NOMO-1 treated with DMSO at 0.1 percent for 48 hours (cell line): ENCODE data around the gene ARAP2.
A peak's percentile ranks its signal among the peaks of the same experiment; 100 is the strongest.

Experiments
- DNase-seq: peaks from one replicate; lab custom pipeline; 2025; ENCODE audit not compliant: unreplicated experiment; lab: John Stamatoyannopoulos, UW

ARAP2 gene

GRCh38 chr4:36224972-36225903 lies 19.1 kb downstream of the ARAP2 start:
- DNase-seq, result no peak

GRCh38 chr4:36222702-36223101 lies 21.6 kb downstream of the ARAP2 start:
- DNase-seq, result no peak

- DNase-seq, result no peak
Observed at GRCh38 chr4:36220776-36221175, 23.5 kb downstream of the ARAP2 start.

- DNase-seq, result peak; percentile 30
Observed at GRCh38 chr4:36218121-36218520, 26.2 kb downstream of the ARAP2 start.

- no peak for DNase-seq
Observed at GRCh38 chr4:36215627-36216026, 28.7 kb downstream of the ARAP2 start.

GRCh38 chr4:36214735-36215485 lies 29.4 kb downstream of the ARAP2 start:
- no peak for DNase-seq

GRCh38 chr4:36213977-36214376 lies 30.3 kb downstream of the ARAP2 start:
- no peak for DNase-seq

GRCh38 chr4:36211084-36211483 lies 33.2 kb downstream of the ARAP2 start:
- DNase-seq, result no peak

GRCh38 chr4:36209941-36210649 lies 34.2 kb downstream of the ARAP2 start:
- no peak for DNase-seq

GRCh38 chr4:36208893-36209473 lies 35.3 kb downstream of the ARAP2 start:
- no peak for DNase-seq

GRCh38 chr4:36207831-36208520 lies 36.3 kb downstream of the ARAP2 start:
- peak; percentile 45 for DNase-seq

- DNase-seq, result no peak
Observed at GRCh38 chr4:36207367-36207766, 36.9 kb downstream of the ARAP2 start.

GRCh38 chr4:36206603-36207311 lies 37.6 kb downstream of the ARAP2 start:
- DNase-seq, result no peak

- DNase-seq, result no peak
Observed at GRCh38 chr4:36206012-36206411, 38.3 kb downstream of the ARAP2 start.

GRCh38 chr4:36198861-36199260 lies 45.5 kb downstream of the ARAP2 start:
- DNase-seq, result no peak

- DNase-seq, result no peak
Observed at GRCh38 chr4:36198068-36198808, 46.1 kb downstream of the ARAP2 start.

GRCh38 chr4:36197501-36197900 lies 46.8 kb downstream of the ARAP2 start:
- DNase-seq, result no peak

GRCh38 chr4:36196145-36196913 lies 48.0 kb downstream of the ARAP2 start:
- no peak for DNase-seq
